Heart left ventricle (tissue), 16 donors: ENCODE measurements around the gene KIF2B. TPM values are rescaled to one million over a fixed set of nuclear protein-coding genes. Genes with fewer than 3 reads are reported as not detected.

ENCODE experiments used
- ATAC-seq, 4 donors: fragments of 200-7000 bp; cut with Tn5 transposase; one replicate each; pipeline ENCODE4 v1.9.1; 2020 to 2022; ENCODE audit warnings: moderate library complexity in 4 of 4, mild to moderate bottlenecking in 3 of 4, moderate number of reproducible peaks in 1 of 4
- DNase-seq, 5 donors: peaks; one replicate each; pipeline ENCODE4 v3.0.0-alpha.2; 2020
- H3K27ac ChIP-seq, 12 donors: fragments of 200-600 bp; sonication (generic) in 4 of 12; one replicate each; pipeline versions ENCODE4 v1.5.0 to v1.8.0; 2016 to 2022; ENCODE audit warnings: mild to moderate bottlenecking in 2 of 12
- H3K27me3 ChIP-seq, 9 donors: fragments of 200-600 bp; sonication (generic) in 2 of 9; one replicate each; pipeline versions ENCODE4 v1.5.1 to v1.8.0; 2016 to 2022; ENCODE audit warnings: mild to moderate bottlenecking in 3 of 9
- H3K36me3 ChIP-seq, 9 donors: fragments of 200-600 bp; sonication (generic) in 2 of 9; one replicate each; pipeline versions ENCODE4 v1.5.0 to v1.8.0; 2018 to 2022; ENCODE audit warnings: mild to moderate bottlenecking in 2 of 9
- H3K4me1 ChIP-seq, 12 donors: fragments of 200-600 bp; sonication (generic) in 4 of 12; one replicate each; pipeline versions ENCODE4 v1.5.0 to v1.8.0; 2016 to 2022; ENCODE audit warnings: mild to moderate bottlenecking in 3 of 12
- H3K4me3 ChIP-seq, 12 donors: fragments of 200-600 bp; sonication (generic) in 4 of 12; one replicate each; pipeline versions ENCODE4 v1.5.0 to v1.8.0; 2017 to 2022; ENCODE audit warnings: mild to moderate bottlenecking in 9 of 12, moderate library complexity in 4 of 12
- H3K9me3 ChIP-seq, 12 donors: fragments of 200-600 bp; sonication (generic) in 4 of 12; one replicate each; pipeline versions ENCODE4 v1.5.0 to v1.8.0; 2016 to 2022; ENCODE audit warnings: mild to moderate bottlenecking in 1 of 12
- POLR2A ChIP-seq, 2 donors: fragments of 450-650 bp; IDR thresholded peaks; one replicate each; pipeline ENCODE4 v1.6.1; 2017; ENCODE audit warnings: antibody characterized with exemption in 2 of 2, mild to moderate bottlenecking in 2 of 2, moderate library complexity in 2 of 2
- WGBS, 4 donors: extraction: QIAGEN DNeasy Blood & Tissue Kit in 2 of 4; methylation state at CpG; one replicate each; pipeline versions ENCODE4 v1.1.5 to v1.1.7; 2013 to 2018; 5-methylcytosine and 5-hydroxymethylcytosine counted together
- intact Hi-C, 10 donors: fragments of 100-400 bp; cut with DNase I; formaldehyde crosslinking; loops; one replicate each; pipeline versions ENCODE4 v1.11.1 to v1.14.2; 2022
- polyA plus RNA-seq, 2 donors: library from polyadenylated mRNA; stranded (reverse); fragments of 200-250 nt; gene quantifications; one replicate each; pipeline ENCODE4 v1.2.3, GENCODE V29; 2013
- total RNA-seq, 9 donors: library from RNA; depleted of rRNA in 2 of 9; stranded (reverse); fragments of >200 nt in 2 of 9; fragmentation: NEBNext Ultra II Directional in 3 of 9; extraction: Animal tissue kit (Norgen Biotek cat#: 25700) in 3 of 9; gene quantifications; one replicate each; pipeline versions ENCODE4 v1.1.0 to v1.2.4, GENCODE V29; 2016 to 2023
- TF ChIP-seq, protein P1 (sequence below), 12 donors: fragments of 200-600 bp; sonication (generic) in 4 of 12; IDR thresholded peaks; one replicate each; pipeline versions ENCODE4 v1.5.0 to v1.8.0; 2018 to 2022; ENCODE audit warnings: antibody characterized with exemption in 12 of 12, mild to moderate bottlenecking in 5 of 12
- donor health status: ischemic (EF 13 %, LVEDD 7.1; RV severe dilation, severe dysfunction).
- donor health status: healthy with polysubstance abuse.
- donor health status: DM: no; HTN: yes; CAD: no.
- donor health status: DM: no; HTN: no; CAD: no.
- donor health status: ischemic (EF 25% LVEDD 6.9; RV normal size, moderate dysfunction).
- donor health status: ischemic (EF 25% LVEDD 5.7; RV mildly dilated, moderate dysfunction).
- donor health status: healthy.
- donor health status: DM: yes; HTN: yes; CAD: no.
- donor health status: ischemic (EF 35%, LVEDD 5.7; RV mildly dilated, moderate dysfunction).
- donor health status: nonischemic (EF 11% LVEDD 7.7; RV severe dilation, severe dysfunction).
- donor health status: DM: yes; HTN: yes; CAD: no.
- donor health status: PGD.
- donor health status: ischemic (EF 29% LVEDD 5.4; RV normal size, mild dysfunction).
- donor health status: nonischemic (EF 23%, LVEDD 6.1; RV moderate dilation, normal function).

KIF2B gene
- total and polyA plus RNA-seq, 11 donors: not detected

DNA sequence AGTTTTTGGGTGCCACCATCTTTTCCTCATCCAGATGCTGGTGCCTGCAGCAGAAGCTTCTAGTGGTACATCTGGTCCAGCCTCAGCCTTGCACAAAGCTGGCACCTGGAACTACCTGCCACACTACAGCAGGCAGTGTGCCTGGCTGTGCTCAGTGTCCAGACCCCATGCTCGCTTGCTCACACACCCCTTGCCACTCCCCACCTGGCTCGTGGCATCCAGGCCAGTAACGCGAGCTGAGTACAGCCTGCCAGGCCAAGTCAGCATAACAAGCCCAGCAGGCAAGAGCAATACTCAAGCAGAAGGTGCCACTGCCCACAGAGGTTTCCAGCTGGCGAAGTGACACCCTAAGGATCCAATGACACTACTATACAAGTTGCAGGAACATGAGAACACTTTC lies 29.7 kb upstream of the KIF2B start:
- intact Hi-C loops: no loop called here
- H3K4me3 ChIP-seq: no peak overlapping the region
- ATAC-seq (no peak), DNase-seq (no peak)
- no peak overlapping the region for H3K27ac ChIP-seq
- TF ChIP-seq, protein P1, sequence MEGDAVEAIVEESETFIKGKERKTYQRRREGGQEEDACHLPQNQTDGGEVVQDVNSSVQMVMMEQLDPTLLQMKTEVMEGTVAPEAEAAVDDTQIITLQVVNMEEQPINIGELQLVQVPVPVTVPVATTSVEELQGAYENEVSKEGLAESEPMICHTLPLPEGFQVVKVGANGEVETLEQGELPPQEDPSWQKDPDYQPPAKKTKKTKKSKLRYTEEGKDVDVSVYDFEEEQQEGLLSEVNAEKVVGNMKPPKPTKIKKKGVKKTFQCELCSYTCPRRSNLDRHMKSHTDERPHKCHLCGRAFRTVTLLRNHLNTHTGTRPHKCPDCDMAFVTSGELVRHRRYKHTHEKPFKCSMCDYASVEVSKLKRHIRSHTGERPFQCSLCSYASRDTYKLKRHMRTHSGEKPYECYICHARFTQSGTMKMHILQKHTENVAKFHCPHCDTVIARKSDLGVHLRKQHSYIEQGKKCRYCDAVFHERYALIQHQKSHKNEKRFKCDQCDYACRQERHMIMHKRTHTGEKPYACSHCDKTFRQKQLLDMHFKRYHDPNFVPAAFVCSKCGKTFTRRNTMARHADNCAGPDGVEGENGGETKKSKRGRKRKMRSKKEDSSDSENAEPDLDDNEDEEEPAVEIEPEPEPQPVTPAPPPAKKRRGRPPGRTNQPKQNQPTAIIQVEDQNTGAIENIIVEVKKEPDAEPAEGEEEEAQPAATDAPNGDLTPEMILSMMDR (IDR thresholded peaks at IDR 0.05): no peak
- TF ChIP-seq POLR2A (IDR thresholded peaks at IDR 0.05): no peak
- no peaks in the 10 kb centered on the region for H3K36me3 ChIP-seq
- H3K27me3 ChIP-seq: no peaks in the 10 kb centered on the region
- 81 to 94% (median 85%) methylated on average over 4 to 5 of the region's 5 CpGs for WGBS, 4 donors
- no peaks in the 10 kb centered on the region for H3K4me1 ChIP-seq
- no peaks in the 10 kb centered on the region for H3K9me3 ChIP-seq

DNA sequence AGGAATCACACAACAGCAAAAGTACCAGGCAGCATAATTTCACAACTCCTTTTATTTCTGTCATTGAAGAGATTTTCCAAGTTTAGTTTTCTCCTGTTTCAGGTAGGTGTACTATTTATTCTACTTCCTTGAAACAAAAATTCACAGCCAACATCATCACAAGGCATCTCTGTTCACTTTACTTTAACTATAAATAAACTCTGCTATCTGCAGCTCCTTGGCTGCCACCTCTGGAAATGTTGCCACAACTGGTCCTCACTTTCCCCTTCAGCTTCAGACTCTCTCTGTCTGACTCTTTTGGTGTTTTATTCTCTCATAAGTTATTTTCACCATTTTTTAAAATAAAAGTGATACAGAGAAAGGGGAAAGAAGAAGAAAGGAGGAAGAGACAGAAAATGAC lies 27.9 kb upstream of the KIF2B start:
- intact Hi-C loops: no loop called here
- TF ChIP-seq POLR2A (IDR thresholded peaks at IDR 0.05): no peak
- TF ChIP-seq, protein P1 (IDR thresholded peaks at IDR 0.05): no peak

DNA sequence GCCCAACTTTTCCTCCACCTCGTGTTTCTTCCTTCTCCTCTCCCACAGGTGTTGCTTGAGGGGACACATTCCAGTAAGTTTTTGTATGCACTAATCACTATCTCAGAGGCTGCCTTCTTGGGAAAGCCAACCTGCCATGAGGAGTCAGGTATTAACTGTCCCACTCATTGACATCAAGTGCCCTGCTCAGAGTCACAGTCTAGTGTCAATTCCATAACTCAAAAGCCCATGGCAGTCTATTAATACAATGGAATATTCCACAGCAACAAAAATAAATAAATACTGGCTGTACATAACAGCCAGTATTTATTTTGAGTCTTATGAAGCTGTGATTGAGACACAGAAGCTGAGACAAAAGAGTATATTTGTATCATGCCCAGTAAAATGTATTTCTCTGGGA lies 26.1 kb upstream of the KIF2B start:
- ATAC-seq (peak in 1 of 4 donors; percentile 53), DNase-seq (no peak)
- TF ChIP-seq, protein P1 (IDR thresholded peaks at IDR 0.05): no peak
- TF ChIP-seq POLR2A (IDR thresholded peaks at IDR 0.05): no peak
- intact Hi-C loops: no loop called here
- Histone ChIP-seq H3K36me3 (no peaks in the 10 kb centered on the region), H3K27ac (no peak overlapping the region), H3K4me3 (no peak overlapping the region), H3K27me3 (no peaks in the 10 kb centered on the region), H3K9me3 (no peaks in the 10 kb centered on the region), H3K4me1 (no peaks in the 10 kb centered on the region)
- WGBS, 4 donors: 33 to 58% (median 51%) methylated on average over 1 of the region's 1 CpG

More for the DNA sequence above, 27.9 kb upstream of the KIF2B start:
- Histone ChIP-seq H3K9me3 (no peaks in the 10 kb centered on the region), H3K4me3 (no peak overlapping the region), H3K27me3 (no peaks in the 10 kb centered on the region), H3K36me3 (no peaks in the 10 kb centered on the region), H3K27ac (no peak overlapping the region), H3K4me1 (no peaks in the 10 kb centered on the region)
- ATAC-seq (no peak), DNase-seq (no peak)

DNA sequence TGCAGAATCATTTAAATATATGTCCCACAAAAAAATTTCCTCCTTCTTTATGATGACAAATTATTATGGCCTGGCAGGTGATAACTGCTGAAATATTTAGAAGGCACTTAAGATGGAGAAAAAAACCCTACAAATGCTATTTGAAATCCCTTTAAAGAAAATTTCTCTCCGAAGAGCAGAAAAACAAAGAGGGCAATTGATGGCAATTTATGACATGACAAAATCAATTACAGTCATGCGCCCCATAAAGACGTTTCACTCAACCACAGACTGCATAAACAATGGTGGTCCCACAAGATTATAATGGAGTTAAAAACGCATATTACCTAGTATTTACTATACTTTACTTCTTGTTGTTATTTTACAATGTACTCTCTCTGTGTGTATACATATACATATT lies 25.2 kb upstream of the KIF2B start:
- TF ChIP-seq, protein P1 (IDR thresholded peaks at IDR 0.05): no peak
- TF ChIP-seq POLR2A (IDR thresholded peaks at IDR 0.05): no peak
- Histone ChIP-seq H3K4me1 (no peaks in the 10 kb centered on the region), H3K27me3 (no peaks in the 10 kb centered on the region), H3K36me3 (no peaks in the 10 kb centered on the region), H3K9me3 (no peaks in the 10 kb centered on the region), H3K27ac (no peak overlapping the region), H3K4me3 (no peak overlapping the region)
- intact Hi-C loops: no loop called here
- WGBS, 4 donors: 65 to 82% (median 67%) methylated on average over 4 of the region's 4 CpGs
- ATAC-seq (no peak), DNase-seq (no peak)
